Gastrocnemius medialis (tissue), 4 donors: ENCODE results near the gene MAP3K6. TPM values are rescaled to one million over a fixed set of nuclear protein-coding genes. Genes with fewer than 3 reads are reported as not detected.

Experiments used
- ATAC-seq, 2 donors: fragments of 150-250 bp; one replicate each; pipeline ENCODE4 v1.9.1; 2016
- DNase-seq, 2 donors: peaks; one replicate each; pipeline ENCODE4 v3.0.0-alpha.2; 2019
- H3K27ac ChIP-seq, 4 donors: fragments of 200-600 bp; sonication (generic); 1 replicate in 1 of 4; 2 replicates in 3 of 4; pipeline ENCODE4 v1.5.1; 2016 to 2018; ENCODE audit warnings: mild to moderate bottlenecking in 2 of 4, moderate library complexity in 1 of 4
- H3K27me3 ChIP-seq, 3 donors: fragments of 200-600 bp; sonication (generic) in 2 of 3; 1 replicate in 1 of 3; 2 replicates in 2 of 3; pipeline versions ENCODE4 v1.5.1 to v1.6.0; 2016 to 2019; ENCODE audit warnings: mild to moderate bottlenecking in 1 of 3, moderate library complexity in 1 of 3
- H3K36me3 ChIP-seq, 2 donors: fragments of 200-600 bp; sonication (generic) in 1 of 2; one replicate each; pipeline ENCODE4 v1.5.1; 2017 to 2018
- H3K4me1 ChIP-seq, 2 donors: fragments of 200-600 bp; sonication (generic) in 1 of 2; one replicate each; pipeline ENCODE4 v1.5.1; 2016 to 2017; ENCODE audit warnings: mild to moderate bottlenecking in 2 of 2
- H3K4me3 ChIP-seq, 4 donors: fragments of 200-600 bp; sonication (generic) in 3 of 4; 1 replicate in 1 of 4; 2 replicates in 3 of 4; pipeline ENCODE4 v1.5.1; 2016 to 2019; ENCODE audit warnings: mild to moderate bottlenecking in 2 of 4
- H3K9me3 ChIP-seq, 3 donors: fragments of 200-600 bp; sonication (generic) in 2 of 3; 1 replicate in 1 of 3; 2 replicates in 2 of 3; pipeline ENCODE4 v1.5.1; 2016 to 2019
- POLR2A ChIP-seq, 2 donors: fragments of 450-650 bp; IDR thresholded peaks; one replicate each; pipeline ENCODE4 v1.6.1; 2017; ENCODE audit warnings: antibody characterized with exemption in 2 of 2, mild to moderate bottlenecking in 2 of 2, moderate library complexity in 2 of 2
- in situ Hi-C, 4 donors: fragments of 200-750 bp; cut with MboI; loops; one replicate each; pipeline versions ENCODE4 v1.15.0 to v1.8.0; 2017; ENCODE audit warnings: low sequenced_read_pairs in 4 of 4
- intact Hi-C: fragments of 100-400 bp; cut with DNase I; formaldehyde crosslinking; loops from one replicate; pipeline ENCODE4 v1.15.1; 2023; ENCODE audit warnings: low total_unique reads
- total RNA-seq, 4 donors: library from RNA; depleted of rRNA; stranded (reverse); fragments of >200 nt; gene quantifications; one replicate each; pipeline versions ENCODE4 v1.1.0 to v1.2.3, GENCODE V29; 2016
- TF ChIP-seq, protein P1 (sequence below), 5 experiments: fragments of 450-650 bp in 3 of 5; fragments of 200-600 bp in 2 of 5; sonication (generic) in 2 of 5; IDR thresholded peaks in 4 of 5; conservative IDR thresholded peaks in 1 of 5; 1 replicate in 4 of 5; 2 replicates in 1 of 5; pipeline ENCODE4 v1.5.1; 2016 to 2019; ENCODE audit warnings: antibody characterized with exemption in 5 of 5, mild to moderate bottlenecking in 3 of 5, moderate library complexity in 3 of 5

Gene MAP3K6
- total RNA-seq, 4 donors from 2014 or later, result 16.5 to 29.1 (median 18.4) TPM

DNA sequence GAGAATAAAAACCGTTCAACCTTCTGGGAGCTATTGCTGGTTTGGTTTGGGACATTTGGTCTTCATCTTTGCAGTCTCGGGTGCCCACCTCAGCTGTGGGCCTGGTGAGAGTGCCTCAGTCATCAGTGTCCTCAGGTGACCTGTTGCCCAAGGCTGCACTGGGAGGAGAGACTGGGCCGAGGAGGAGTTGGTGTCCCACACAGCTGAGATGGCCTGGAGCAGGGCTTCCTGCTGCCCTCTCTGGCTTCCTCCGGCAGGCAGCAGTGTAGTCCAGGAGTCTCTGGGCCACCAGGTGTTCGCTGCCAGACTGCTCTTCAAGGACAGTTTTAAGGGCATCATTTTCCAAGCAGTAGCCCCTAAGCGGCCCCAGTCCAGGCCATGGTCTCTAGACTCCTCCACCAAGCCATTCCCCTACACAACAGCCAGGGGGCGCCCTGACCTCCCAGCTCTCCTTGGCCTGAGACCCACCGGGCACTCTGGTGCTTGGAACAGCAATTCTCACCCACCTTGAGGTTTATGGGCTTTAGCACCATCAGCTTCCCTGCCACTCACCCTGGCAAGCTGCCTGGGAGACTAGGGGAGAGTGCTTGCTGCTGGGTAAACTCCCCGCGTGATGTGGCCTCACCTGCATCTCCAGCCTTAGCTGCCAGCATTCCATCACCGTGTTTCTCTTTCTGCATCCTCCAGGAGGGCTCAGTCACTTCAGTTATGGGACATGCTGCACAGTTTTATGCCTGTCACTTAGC, 34.1 kb downstream of the MAP3K6 start:
- peaks cover 6 to 13% of the 10 kb centered on the region in 2 donors for H3K4me1 ChIP-seq
- in situ Hi-C loops (no loop called here), intact Hi-C loops (no loop called here)
- no peak overlapping the region for H3K27ac ChIP-seq
- DNase-seq, result no peak
- no peak for TF ChIP-seq POLR2A (IDR thresholded peaks at IDR 0.05)
- TF ChIP-seq, protein P1, sequence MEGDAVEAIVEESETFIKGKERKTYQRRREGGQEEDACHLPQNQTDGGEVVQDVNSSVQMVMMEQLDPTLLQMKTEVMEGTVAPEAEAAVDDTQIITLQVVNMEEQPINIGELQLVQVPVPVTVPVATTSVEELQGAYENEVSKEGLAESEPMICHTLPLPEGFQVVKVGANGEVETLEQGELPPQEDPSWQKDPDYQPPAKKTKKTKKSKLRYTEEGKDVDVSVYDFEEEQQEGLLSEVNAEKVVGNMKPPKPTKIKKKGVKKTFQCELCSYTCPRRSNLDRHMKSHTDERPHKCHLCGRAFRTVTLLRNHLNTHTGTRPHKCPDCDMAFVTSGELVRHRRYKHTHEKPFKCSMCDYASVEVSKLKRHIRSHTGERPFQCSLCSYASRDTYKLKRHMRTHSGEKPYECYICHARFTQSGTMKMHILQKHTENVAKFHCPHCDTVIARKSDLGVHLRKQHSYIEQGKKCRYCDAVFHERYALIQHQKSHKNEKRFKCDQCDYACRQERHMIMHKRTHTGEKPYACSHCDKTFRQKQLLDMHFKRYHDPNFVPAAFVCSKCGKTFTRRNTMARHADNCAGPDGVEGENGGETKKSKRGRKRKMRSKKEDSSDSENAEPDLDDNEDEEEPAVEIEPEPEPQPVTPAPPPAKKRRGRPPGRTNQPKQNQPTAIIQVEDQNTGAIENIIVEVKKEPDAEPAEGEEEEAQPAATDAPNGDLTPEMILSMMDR (IDR thresholded peaks at IDR 0.05 in 4 of 5, conservative IDR thresholded peaks at IDR 0.05 in 1 of 5), result peak; percentile 39 to 81 (median 80)
- no peaks in the 10 kb centered on the region for H3K27me3 ChIP-seq
- no peak overlapping the region for H3K4me3 ChIP-seq
- no peaks in the 10 kb centered on the region for H3K9me3 ChIP-seq
- H3K36me3 ChIP-seq, result peaks cover 0 to 47% of the 10 kb centered on the region in 2 donors
- ATAC-seq, result peak; percentile 30 to 47

DNA sequence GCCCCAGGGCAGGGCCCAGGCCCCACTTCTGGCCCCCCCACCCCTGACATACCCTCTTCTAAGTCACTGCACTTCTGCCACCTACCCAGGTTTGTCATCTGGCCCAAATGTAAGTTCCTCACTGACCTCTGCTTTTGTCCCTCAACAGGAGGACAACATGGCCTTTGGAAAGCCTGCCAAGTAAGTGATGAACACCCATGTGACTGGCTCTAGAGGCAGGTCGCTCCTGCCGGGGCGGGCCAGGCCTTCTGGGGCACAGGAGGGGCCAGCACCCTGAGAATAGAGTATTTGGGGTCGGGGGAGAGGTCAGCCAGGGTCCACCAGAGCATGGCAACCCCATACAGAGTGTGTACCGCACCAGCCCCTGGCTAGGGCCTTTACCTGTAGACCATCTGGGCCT, 34.8 kb downstream of the MAP3K6 start:
- ATAC-seq (no peak), DNase-seq (no peak)
- H3K4me1 ChIP-seq, result peaks cover 9 to 20% of the 10 kb centered on the region in 2 donors
- intact Hi-C loops (no loop called here), in situ Hi-C loops (no loop called here)
- peaks cover 0 to 47% of the 10 kb centered on the region in 2 donors for H3K36me3 ChIP-seq
- no peaks in the 10 kb centered on the region for H3K27me3 ChIP-seq
- no peaks in the 10 kb centered on the region for H3K9me3 ChIP-seq
- no peak overlapping the region for H3K4me3 ChIP-seq
- TF ChIP-seq POLR2A (IDR thresholded peaks at IDR 0.05), result no peak
- TF ChIP-seq, protein P1 (IDR thresholded peaks at IDR 0.05 in 4 of 5, conservative IDR thresholded peaks at IDR 0.05 in 1 of 5), result no peak
- H3K27ac ChIP-seq, result no peak overlapping the region

DNA sequence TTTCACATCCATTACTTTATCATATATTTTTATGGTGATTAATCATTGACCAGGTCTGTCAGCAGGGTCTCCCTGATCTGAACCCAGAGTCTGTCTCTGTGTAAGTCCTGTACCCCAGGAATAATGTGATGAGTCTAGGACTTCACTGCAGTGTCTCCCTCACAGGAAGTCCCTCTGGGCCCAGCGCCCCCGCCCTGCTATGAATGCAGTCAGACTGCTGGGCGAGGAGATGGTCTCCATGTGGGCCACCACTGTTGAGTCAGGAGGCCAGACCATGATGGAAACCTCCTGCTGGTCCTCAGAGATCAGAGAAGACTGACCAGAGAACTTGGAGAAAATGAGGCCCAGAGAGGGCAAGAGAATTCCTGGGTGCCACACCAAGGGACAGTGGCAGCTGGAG, 35.3 kb downstream of the MAP3K6 start:
- no peak overlapping the region for H3K4me3 ChIP-seq
- no peaks in the 10 kb centered on the region for H3K9me3 ChIP-seq
- peaks cover 14 to 24% of the 10 kb centered on the region in 2 donors for H3K4me1 ChIP-seq
- intact Hi-C loops, result no loop called here
- DNase-seq (no peak), ATAC-seq (no peak)
- no peak overlapping the region for H3K27ac ChIP-seq
- H3K36me3 ChIP-seq, result peaks cover 0 to 46% of the 10 kb centered on the region in 2 donors
- TF ChIP-seq, protein P1 (IDR thresholded peaks at IDR 0.05 in 4 of 5, conservative IDR thresholded peaks at IDR 0.05 in 1 of 5), result no peak
- no peak for TF ChIP-seq POLR2A (IDR thresholded peaks at IDR 0.05)
- in situ Hi-C loops, result no loop called here
- H3K27me3 ChIP-seq, result no peaks in the 10 kb centered on the region

DNA sequence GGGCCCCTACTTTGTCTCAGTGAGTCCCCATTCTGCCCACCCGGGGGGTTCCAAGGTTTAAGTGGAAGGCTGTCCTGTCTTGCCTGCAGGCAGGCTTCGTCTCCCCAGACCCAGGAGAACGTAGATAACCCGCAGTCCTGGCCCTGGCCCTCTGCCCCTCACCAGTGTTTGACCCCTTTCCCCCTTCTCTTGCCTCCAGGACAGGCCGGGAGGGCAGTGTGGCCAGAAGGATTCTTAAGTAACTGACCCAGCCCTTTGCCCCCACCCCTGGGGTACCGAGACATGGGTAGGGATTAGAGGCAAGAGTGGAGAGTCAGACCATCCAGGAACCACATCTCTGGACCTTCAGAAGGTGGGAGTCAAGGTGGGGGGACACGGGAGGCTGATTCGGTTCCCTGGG, 36.0 kb downstream of the MAP3K6 start:
- in situ Hi-C loops, result no loop called here
- no peak for ATAC-seq
- TF ChIP-seq, protein P1 (IDR thresholded peaks at IDR 0.05 in 4 of 5, conservative IDR thresholded peaks at IDR 0.05 in 1 of 5), result no peak
- no peak for TF ChIP-seq POLR2A (IDR thresholded peaks at IDR 0.05)
- intact Hi-C loops, result no loop called here
- Histone ChIP-seq H3K27ac (no peak overlapping the region), H3K9me3 (no peaks in the 10 kb centered on the region), H3K27me3 (no peaks in the 10 kb centered on the region), H3K36me3 (peaks cover 0 to 41% of the 10 kb centered on the region in 2 donors), H3K4me1 (peaks cover 19 to 26% of the 10 kb centered on the region in 2 donors), H3K4me3 (no peak overlapping the region)
- DNase-seq, result no peak
